Astrocyte of the hippocampus (primary cell): Measurements from ENCODE around the gene SKAP1.

Source experiments
- DNase-seq: peaks from one replicate; pipeline ENCODE4 v3.0.0; 2011; ENCODE audit warnings: low read depth, low spot score

Gene SKAP1

DNA sequence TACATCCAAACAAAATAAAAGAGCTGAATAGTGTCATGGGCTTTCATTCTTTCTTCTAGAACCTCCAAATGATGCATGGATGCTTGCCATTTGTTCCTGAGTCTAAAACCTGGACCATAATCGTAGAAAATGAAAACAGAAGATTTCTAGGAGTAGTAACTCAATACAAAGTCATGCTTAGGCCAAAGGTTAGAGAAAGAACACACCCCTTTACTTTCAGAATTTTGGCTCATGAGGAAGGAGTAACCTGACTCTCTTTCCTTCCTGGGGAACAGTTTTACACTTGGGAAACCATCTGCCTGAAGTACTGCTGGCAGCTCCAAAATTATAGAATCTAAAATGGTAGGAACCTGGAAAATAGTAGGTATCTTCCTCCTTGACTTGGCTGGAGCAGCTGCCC, 185.2 kb downstream of the SKAP1 start:
- no peak for DNase-seq

DNA sequence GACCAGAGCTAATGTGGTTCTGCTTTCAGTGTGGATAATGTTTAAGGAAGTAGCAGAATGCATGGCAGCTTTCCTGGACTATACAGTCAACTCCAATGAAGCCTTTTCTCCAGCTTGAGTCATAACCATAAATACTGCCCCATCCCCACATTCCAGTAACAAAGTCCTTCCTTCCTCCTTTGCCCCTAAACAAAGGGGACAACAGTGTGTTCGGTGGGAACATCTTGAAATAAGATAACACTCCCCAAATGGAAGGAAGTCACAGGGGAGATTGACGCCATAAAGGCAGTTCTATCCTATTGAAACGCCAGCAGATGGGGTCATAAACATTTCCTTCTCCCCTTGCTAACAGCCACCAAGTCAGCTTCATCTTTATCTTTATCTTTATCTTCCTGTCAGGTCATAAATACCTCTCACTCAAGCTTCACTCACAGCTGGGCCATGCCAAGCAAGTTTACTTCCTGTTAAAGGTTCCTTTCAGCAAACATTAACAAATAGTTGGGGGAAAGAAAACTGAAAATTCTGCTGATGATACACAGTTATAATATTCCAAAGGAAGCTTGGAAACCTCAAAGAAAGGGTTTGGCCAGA, 185.8 kb downstream of the SKAP1 start:
- peak; percentile 27 for DNase-seq

DNA sequence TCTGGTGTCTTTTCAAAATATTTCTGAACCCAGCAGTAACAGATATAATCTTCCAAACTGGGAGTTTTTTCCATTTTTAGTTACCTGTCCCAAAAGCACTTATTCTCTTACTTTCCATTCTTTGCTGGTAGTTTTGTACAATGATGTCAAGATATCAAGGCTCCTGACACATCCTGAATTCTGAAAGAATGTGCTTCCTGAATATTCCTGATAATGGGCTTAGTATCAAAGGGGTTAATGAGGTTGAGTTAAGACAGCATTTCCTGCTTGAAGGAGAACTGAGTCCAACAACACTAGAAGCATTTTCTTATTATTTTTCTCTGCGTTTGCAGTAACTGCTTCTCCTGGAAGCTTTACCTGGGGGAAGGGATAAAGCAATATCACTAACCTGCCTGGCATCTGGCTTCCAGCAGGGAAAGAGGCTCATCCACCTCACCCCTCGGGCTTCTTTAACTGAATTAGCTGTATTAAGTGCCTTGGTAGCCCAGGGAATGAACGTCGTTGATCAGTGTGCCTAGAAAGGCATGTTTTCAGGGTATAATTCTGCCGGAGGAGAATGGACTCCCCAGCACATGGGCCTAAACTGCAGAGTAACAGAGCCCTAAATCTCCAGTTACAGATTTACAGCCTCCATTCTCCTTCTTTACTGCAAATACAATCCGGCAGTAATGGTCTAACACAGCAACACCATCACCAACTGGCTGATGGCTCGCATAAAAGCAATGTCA, 188.1 kb downstream of the SKAP1 start:
- DNase-seq: no peak

DNA sequence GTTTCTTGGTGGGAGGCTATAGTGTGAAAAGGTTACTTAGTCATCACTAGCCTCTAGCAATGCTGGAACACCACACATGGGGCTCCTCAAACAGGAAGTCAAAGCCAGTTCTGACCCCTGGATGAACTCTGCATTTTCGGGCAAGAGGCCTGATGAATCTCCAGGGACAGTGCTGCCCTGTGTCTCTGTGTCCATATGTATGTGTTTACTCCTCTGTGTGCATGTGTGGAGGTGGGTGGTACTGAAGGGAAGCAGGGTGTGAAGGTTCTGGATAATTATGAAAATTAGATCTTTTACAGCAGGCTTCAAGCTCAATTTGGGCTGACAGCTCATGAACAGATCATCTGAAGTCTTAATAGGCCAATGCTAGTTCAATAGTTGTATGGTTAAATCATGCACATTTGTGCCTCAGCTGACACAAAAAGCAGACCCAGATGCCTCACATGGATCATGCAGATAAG, 188.9 kb downstream of the SKAP1 start:
- DNase-seq: peak; percentile 69

DNA sequence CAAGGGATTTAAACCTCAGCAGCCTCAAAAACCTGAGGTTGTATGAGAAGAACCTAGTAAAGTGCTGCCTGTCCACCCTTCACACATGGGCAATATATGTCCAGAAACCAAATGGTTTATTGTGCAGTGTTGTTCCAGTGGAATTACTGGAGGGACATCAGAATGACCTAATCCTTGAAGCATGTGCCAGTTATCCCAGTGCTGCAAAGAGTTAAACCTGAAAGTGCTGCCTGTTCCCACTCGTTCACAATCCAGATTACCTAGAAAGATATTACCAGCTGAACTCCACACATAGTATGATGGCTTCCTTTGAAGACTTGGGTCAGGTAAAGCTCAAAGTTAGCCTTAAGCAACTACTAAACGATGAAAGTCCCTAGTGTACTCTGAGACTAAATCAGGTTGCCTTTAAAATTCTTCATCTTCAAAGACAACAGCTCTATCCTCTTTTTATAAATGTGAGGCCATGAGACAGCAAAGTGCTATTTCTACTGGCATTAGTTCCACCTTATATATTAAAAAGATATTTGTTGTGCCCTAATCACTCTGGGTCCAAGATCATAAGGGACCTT, 189.4 kb downstream of the SKAP1 start:
- DNase-seq: peak; percentile 70

DNA sequence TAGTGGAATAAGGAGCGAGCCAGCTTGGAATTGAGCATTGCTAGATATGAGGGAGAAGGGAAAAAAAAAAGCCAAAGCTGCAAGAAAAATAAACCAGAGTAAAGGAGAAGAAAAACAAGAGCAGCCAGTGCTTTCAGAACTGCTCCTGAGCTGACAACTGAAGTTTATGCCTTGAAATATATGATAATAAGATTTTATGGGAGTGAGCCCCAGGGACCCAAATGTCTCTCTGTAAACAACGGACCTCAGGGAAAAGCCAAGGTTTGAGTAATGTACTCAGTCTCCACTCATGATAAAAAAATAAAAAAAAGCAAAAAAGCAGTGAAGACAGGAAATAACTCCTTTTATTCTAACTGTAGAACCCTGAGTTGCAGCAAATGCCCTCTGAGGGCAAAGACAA, 189.9 kb downstream of the SKAP1 start:
- DNase-seq: no peak

DNA sequence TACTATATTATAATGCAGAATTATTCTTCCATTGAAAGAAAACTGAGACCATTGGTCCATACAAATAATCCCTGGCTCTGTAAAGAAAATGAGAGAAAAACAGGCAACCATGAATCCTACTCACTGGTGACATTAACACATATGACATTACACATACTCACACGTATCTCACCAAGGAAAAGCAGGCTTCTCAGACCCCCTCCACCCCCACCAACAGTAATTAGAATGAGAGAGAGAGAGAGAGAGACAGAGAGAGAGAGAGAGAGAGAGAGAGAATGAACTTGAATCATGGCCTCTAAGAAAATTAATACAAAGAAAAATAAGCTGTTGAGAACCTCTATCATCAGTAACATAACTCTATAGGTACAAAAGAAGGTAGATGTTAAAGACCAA, 190.4 kb downstream of the SKAP1 start:
- no peak for DNase-seq

DNA sequence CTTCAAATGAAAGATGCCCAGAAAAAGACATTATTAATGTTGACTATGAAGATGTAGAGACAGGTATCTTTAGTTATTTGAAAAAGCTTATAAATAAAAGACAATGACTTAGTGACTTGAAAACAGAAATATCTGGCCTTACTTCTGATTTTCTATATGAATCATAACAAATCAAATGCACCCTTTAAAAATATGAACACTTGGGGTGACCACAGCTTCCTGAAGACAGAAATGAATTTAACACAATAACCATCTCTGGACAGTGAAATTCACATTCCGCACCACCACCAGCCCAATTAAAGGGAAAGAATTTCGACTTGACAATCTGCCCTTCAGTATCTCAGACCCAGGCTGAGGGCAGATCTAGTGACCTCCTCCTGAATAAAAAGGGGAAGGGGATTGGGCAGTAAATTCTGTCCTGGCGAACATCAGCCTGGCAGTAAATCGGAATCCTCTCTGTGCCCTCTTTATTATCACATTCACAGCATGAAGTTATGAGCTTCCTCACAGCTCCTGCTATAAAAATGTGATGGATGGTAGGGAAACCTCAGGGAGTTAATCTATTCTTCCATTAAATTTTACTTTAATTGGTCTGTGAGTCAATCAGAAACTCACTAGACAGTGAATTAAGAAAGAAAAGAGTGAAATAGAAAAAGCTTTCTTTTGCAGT, 190.9 kb downstream of the SKAP1 start:
- DNase-seq: no peak

DNA sequence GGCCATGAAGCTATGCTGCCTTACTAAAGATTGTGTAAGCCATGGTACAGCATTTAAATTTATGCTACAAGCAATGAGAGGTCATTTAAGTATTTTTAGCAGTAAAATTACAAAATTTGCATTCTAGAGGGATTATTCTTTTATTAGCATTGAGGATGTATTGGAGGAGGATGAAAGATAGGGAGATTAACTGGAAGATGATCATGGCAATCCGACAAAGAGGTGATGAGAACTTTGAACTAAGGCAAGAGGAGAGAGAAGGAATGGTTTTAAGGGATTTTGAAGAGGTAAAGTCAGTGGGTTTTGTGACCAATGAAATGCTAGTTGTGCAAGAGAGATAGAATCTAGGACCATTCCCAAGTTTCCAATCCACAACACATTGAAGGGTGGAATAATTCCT, 192.6 kb downstream of the SKAP1 start:
- DNase-seq: no peak

DNA sequence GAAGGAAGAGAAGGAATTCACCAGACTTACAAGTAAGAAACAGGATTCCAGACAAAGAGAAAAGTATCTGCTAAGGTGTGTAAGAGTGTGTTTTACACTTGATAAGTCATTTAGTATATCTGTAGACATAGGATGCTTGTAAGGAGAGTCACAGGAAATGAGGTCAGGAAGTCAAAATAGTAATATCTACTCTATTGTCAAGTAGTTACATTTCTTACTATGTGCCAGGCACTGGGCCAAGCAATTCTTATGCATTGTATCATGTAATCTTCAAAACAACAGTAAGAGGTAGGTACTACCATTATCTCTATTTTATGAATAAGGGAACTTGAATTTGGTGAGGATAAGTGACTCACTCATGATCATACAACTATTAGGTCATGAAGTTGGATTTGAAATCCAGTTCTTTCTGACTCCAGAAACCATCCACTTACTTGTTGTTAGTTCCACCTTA, 193.3 kb downstream of the SKAP1 start:
- peak; percentile 27 for DNase-seq

DNA sequence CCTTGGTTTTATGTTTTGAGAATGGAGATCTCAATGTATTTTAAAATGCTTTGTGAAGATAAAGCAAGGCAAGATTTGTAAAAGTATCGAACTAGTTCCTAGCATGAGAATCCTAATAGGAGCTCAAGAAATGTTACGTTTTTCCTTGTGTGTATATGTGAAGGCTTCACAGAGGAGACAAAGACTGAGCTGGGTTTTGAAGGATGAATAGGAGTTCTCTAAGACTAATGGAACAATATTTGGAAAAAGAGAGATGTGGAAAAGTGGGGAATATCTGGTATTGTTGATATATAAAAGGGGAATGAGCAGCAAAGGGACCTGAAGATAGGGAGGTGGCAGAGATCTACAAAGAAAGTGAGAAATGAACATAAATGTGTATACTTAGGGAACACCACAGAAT, 195.1 kb downstream of the SKAP1 start:
- DNase-seq: no peak

DNA sequence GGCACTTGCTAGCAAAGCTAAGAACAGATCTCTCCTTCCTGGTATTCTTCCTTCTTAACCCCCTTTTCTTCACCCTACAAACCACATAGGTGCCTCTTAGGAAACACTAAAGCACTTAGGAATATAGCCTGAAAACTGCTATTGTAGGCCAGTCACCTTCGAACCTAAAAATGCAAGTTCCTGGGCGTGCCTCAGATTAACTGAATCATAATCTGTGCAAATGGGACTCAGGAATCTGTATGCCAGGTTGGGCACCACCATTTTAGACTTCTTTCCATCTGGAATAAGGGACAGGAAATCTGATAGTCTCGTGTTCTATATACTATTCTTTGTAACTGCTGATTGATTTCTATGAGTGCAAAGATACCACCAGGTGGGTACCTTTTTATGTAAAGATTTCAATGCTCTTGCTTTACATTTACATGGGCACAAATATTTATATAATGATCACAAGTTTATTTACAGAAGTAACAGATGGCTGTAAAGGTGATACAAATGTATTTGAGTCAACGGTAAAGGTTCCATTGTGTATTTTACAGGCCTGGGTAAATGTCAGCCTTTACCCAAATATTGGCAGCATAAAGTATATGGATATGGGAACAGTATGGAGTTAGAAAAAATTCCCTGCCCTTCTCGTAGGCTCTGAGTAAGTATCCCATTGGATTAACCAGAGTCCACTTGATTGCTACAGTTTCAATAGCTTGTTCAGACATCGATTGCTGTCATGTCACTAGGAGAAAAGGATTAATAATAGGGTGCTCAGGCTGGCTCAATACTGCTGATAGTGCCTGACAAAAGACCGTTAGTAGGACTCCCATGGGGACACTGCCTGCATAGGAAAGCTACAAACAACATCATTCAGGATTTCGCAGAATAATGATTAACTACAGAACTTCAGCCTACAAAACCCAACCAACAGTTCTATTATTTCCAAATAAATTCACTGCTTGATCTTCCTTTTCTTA, 197.7 kb downstream of the SKAP1 start:
- DNase-seq: no peak

DNA sequence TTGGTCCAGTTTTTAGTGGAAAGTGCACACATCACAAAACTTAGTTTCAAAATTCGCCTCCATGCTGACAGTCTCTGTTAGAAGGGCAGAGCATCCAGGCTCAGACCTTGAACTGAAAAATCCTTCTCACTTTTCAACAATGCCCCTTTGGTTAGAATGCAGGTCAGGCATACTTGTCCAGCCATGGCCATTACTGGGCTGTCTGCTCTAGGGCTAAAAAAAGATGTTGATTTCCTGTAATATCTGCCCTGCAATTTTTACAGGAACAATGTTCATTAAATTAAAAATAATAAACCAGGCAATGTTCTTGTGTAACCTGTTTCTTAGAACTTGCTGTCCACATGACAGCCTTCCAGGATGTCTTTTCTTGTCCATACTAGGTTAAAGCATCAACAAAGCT, 200.1 kb downstream of the SKAP1 start:
- no peak for DNase-seq

DNA sequence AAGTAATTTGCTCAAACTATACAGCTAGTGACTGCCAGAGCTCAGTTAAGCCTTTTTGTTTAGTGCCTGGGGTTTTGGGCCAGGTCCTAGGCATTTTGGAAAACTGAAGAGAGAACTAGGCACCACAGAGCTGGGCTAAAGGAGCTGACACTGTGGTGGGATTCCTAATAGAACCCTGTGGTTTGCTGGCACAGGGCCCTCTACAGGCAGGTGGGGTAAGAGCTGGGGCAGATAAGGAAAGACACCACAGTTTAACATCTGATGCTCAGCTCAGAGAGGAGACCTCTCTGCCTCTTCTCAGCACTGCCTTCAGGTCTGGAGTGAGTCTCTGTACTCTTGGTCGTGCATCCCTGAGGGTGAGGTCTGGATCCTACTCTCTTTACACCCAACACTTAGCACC, 201.3 kb downstream of the SKAP1 start:
- no peak for DNase-seq

DNA sequence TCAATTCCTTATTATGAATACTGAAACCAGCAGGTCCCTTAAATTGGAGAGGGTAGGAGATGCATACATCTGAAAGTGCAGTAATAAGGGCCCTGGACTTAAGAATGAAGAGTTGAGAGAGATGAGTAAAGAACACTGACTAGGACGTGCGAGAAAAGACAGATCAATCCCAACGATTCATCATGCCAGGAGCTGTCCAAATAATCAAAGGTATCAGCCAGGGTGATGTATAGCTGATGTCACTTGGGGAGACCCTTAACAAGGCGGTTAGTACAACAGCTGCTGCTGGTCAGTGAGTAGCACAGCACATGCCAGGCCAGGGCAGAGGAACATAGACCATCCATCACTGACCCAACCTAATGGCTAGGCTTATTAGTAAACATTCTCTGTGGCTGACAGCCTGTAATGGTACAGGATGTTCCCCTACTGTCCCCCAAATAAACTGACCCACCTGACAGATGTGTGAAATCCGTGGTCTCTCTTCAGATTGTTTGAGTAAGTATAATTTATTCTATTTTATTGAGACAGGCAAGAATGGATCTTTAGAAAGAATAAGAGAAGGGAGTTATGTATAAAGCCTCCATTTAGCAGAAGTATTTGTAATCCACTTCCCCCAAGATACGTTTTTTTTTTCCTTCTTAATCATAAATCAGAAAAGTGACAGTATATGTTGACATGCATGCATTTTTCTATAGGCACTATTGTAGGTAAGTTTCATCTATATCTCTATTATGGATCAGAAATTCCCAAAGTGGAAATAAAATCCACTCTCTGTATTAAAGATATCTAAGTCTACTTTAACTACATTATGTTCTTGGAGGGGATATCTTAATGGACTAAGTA, 204.1 kb downstream of the SKAP1 start:
- no peak for DNase-seq

DNA sequence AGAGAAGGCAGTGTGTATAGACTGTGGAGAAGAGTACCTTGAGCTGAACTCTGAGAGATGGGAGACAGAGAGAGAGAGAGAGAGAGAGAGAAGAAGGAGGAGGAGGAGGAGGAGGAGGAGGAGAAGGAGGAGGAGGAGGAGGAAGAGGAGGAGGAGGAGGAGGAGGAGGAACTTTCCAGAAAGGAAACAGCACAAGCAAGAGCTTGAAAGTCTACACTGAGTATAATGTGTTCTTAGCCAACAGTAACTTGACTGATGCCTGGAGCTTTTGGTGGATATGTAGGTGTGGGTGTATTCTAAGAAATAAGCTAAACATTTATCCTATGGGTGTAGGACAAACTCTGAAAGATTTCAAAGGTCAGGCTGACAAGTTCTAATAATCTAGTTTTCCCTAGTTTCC, 206.1 kb downstream of the SKAP1 start:
- no peak for DNase-seq

DNA sequence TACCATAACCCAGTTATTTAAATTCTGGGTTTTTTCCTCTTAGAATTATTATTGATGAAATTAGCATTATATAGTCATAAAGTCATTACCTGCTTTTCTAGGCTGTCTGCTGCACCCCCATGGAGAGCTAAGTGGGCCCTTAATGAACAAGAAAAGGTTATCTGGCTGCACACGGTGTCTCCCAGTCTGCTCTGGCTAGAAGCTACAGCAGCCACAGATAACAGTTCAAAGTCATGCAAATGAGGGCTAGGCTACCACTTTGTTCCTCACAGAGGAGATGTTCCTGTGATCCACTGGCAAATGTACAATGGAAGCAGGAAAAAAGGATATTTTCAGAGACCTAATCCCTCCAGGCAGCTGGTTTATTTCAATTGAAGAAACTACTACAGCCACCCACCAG, 210.4 kb downstream of the SKAP1 start:
- no peak for DNase-seq

DNA sequence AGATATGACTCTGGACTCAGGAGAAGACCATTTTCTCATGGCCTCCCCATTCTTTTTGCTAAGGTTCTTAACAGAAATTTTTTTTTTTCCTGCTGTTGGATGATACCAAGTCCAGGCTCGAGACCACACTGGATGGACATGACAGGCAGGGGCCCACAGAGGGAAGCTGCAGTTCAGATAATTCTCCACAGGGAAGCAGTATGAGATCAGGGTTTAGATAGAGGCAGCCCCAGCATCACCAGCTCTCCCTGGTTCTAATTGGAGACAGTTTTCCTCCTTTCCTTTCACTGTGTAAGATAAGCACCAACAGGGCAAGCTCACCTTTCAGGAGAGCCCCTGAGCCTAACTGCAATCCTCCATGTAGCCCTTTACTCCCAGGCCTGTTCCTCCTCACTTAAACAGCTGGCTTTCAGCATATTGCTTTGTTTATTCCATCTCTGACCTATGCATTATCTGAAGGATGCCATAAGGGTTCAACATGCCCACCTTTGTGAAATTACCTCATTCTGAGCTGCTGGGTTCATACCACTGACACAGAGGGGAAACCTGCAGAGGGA, 214.4 kb downstream of the SKAP1 start:
- peak; percentile 65 for DNase-seq

DNA sequence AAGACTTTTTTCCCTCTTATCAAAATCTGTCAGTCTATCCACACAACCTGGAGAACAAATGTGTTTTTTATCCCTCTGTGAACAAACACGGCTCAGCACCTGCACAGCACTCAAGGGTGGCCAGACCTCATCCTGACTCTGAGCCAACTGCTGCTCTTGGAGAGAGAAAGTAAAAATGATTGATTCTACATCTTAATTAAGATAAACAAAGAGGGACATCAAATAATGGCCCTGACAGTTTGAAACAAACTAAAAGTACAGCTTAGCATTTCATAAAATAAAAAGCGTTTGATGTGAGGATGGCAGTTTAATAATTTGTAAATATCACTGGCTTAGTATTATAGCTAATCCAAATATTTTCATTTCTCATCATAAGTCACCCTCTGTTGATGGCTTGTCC, 216.2 kb downstream of the SKAP1 start:
- no peak for DNase-seq

DNA sequence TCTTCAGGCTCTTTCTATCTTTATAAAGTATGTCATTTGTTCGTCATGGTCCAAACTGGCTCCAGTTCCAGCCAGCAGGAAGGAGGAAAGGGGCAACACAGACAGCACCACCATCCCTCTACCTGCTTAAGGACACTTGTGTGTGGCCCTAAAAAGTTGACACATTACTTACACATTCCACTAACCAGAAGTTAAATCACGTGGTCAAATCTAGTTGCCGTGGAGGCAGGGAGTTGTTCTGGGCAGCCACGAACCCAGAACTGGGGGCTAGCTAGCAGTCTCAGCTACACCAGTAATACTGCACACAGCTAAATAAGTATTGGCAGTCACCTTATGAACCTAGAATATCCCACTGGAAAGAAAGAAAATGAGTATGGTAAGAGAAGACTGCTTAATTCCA, 218.2 kb downstream of the SKAP1 start:
- DNase-seq: no peak
